GM23338 (cell line): Measurements from ENCODE around the gene RABGAP1L. TPM values are rescaled to one million over a fixed set of nuclear protein-coding genes. Genes with fewer than 3 reads are reported as not detected.
"Not testable (repeated sequence)": the region's sequence is repeated elsewhere in the genome, so short reads cannot be mapped to it uniquely, and the experiment has no call there.

Experiments used
- ATAC-seq: fragments of 200-7000 bp; cut with Tn5 transposase; 3 replicates; pipeline ENCODE4 v1.9.1; 2020
- DNase-seq: peaks from one replicate; pipeline ENCODE4 v3.0.0-alpha.2; 2015; ENCODE audit warnings: low spot score
- H2AFZ ChIP-seq: fragments of 200-600 bp; sonication (generic); 2 replicates; pipeline ENCODE4 v1.8.0; 2016; ENCODE audit warnings: antibody characterized with exemption, mild to moderate bottlenecking, moderate library complexity
- H3F3A ChIP-seq: fragments of 200-600 bp; sonication (generic); replicated peaks from 2 replicates; pipeline ENCODE4 v1.8.0; 2017; ENCODE audit warnings: antibody characterized with exemption, mixed run types, low read depth
- H3K27ac ChIP-seq: fragments of 200-600 bp; sonication (generic); 2 replicates; pipeline ENCODE4 v1.6.1; 2016; ENCODE audit warnings: low read depth
- H3K27me3 ChIP-seq: fragments of 200-600 bp; sonication (generic); 2 replicates; pipeline ENCODE4 v1.8.0; 2016; ENCODE audit warnings: mild to moderate bottlenecking, mixed run types, moderate library complexity; ENCODE audit not compliant: insufficient read depth
- H3K36me3 ChIP-seq: fragments of 200-600 bp; sonication (generic); 2 replicates; pipeline ENCODE4 v1.8.0; 2016; ENCODE audit warnings: mild to moderate bottlenecking; ENCODE audit not compliant: insufficient read depth
- H3K4me1 ChIP-seq: fragments of 200-600 bp; sonication (generic); 2 replicates; pipeline ENCODE4 v1.8.0; 2016; ENCODE audit warnings: mild to moderate bottlenecking, moderate library complexity; ENCODE audit not compliant: insufficient read depth
- H3K4me2 ChIP-seq: fragments of 200-600 bp; sonication (generic); 2 replicates; pipeline ENCODE4 v1.7.1; 2017; ENCODE audit warnings: mixed run types
- H3K4me3 ChIP-seq: fragments of 200-600 bp; sonication (generic); 2 replicates; pipeline ENCODE4 v1.6.1; 2016; ENCODE audit warnings: mixed run types
- H3K79me2 ChIP-seq: fragments of 200-600 bp; sonication (generic); replicated peaks from 2 replicates; pipeline ENCODE4 v1.8.0; 2017; ENCODE audit warnings: mild to moderate bottlenecking; ENCODE audit not compliant: insufficient read depth
- H3K9me2 ChIP-seq: fragments of 200-600 bp; sonication (generic); 2 replicates; pipeline ENCODE4 v1.8.0; 2017; ENCODE audit not compliant: insufficient read depth
- H4K20me1 ChIP-seq: fragments of 200-600 bp; sonication (generic); replicated peaks from 2 replicates; pipeline ENCODE4 v1.8.0; 2017; ENCODE audit warnings: mild to moderate bottlenecking; ENCODE audit not compliant: insufficient read depth
- H3K27ac Mint-ChIP-seq: 2 replicates; pipeline ENCODE4 v1.8.0; 2020; ENCODE audit warnings: inconsistent platforms, mild to moderate bottlenecking, moderate library complexity, mixed read lengths
- H3K27me3 Mint-ChIP-seq: 3 replicates; pipeline ENCODE4 v1.8.0; 2022; ENCODE audit warnings: low read depth, mild to moderate bottlenecking, moderate library complexity, mixed read lengths, inconsistent platforms; ENCODE audit not compliant: insufficient read depth, poor library complexity
- H3K36me3 Mint-ChIP-seq: 3 replicates; pipeline ENCODE4 v1.8.0; 2021; ENCODE audit warnings: low read depth, mild to moderate bottlenecking, inconsistent platforms, moderate library complexity, mixed read lengths
- H3K4me1 Mint-ChIP-seq: 3 replicates; pipeline ENCODE4 v1.8.0; 2020; ENCODE audit warnings: mild to moderate bottlenecking, inconsistent platforms, mixed read lengths
- H3K4me3 Mint-ChIP-seq: 3 replicates; pipeline ENCODE4 v1.8.0; 2021; ENCODE audit warnings: moderate library complexity, mild to moderate bottlenecking, inconsistent platforms, mixed read lengths
- H3K9me3 Mint-ChIP-seq: 3 replicates; pipeline ENCODE4 v1.8.0; 2020; ENCODE audit warnings: moderate library complexity, mild to moderate bottlenecking, inconsistent platforms, mixed read lengths
- EZH2phosphoT487 ChIP-seq: fragments of 200-600 bp; sonication (generic); IDR thresholded peaks from one replicate; pipeline ENCODE4 v1.8.1; 2018; ENCODE audit warnings: antibody characterized with exemption; ENCODE audit not compliant: unreplicated experiment
- POLR2AphosphoS5 ChIP-seq: IDR thresholded peaks from 2 replicates; pipeline ENCODE4 v1.6.1; 2016; ENCODE audit warnings: antibody characterized with exemption, low read depth
- ZNF331 ChIP-seq: fragments of 250-450 bp; sonication (Bioruptor Pico); IDR thresholded peaks from 2 replicates; pipeline ENCODE4 v1.5.0; 2020; ENCODE audit warnings: low read depth, mild to moderate bottlenecking, moderate library complexity
- polyA plus RNA-seq: library from polyadenylated mRNA; unstranded; fragments of >200 nt; fragmentation: Nextera tagmentation; extraction: Ambion mirVana; gene quantifications from 2 replicates; pipeline ENCODE4 v1.2.1, GENCODE V29; 2016
- total RNA-seq: library from RNA; depleted of rRNA; stranded (reverse); fragments of >200 nt; shearing (Covaris generic); gene quantifications from 2 replicates; pipeline ENCODE4 v1.2.3, GENCODE V29; 2014
- TF ChIP-seq, protein P1 (sequence below), 2 experiments: fragments of 200-600 bp in 1 of 2; sonication (generic) in 1 of 2; conservative IDR thresholded peaks; 2 replicates each; pipeline versions ENCODE4 v1.5.1 to v1.6.1; 2016 to 2017; ENCODE audit warnings: antibody characterized with exemption in 2 of 2, low read depth in 2 of 2, mild to moderate bottlenecking in 2 of 2, moderate library complexity in 1 of 2
- TF ChIP-seq, protein P2 (sequence below): IDR thresholded peaks from one replicate; pipeline ENCODE4 v1.6.1; 2018; ENCODE audit warnings: antibody characterized with exemption; ENCODE audit not compliant: unreplicated experiment
- TF ChIP-seq, protein P3 (sequence below): fragments of 250-450 bp; sonication (Bioruptor Pico); IDR thresholded peaks from 2 replicates; pipeline ENCODE4 v1.5.0; 2020; ENCODE audit warnings: mild to moderate bottlenecking, moderate library complexity

The RABGAP1L gene
- total and polyA plus RNA-seq, 2 experiments from 2014 or later, result 83.2 to 136 TPM

DNA sequence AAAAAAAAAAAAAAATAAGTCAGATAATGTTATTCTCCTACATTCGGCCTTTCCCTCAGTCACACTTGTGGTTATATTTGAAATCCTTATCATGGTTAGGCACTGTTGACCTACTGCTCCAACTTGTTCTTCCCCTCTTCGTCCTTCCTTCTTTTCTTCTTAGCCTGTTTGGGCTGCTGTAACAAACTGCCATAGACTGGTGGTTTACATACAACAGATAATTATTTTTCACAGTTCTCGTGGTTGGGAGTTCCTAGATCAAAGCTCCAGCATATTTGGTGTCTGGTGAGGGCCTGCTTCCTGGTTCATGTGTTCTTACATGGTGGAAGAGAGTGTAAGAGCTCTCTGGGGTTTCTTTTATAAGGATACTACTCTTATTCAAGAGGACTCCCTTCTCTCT is 73.4 kb downstream of the RABGAP1L start:
- Histone ChIP-seq H3K79me2 (no peaks in the 10 kb centered on the region), H3K27ac (no peak overlapping the region), H3K36me3 (no peaks in the 10 kb centered on the region), H2AFZ (no peak overlapping the region), H3K4me1 (no peaks in the 10 kb centered on the region), H3K4me2 (no peak overlapping the region), H3K27me3 (no peaks in the 10 kb centered on the region), H3K9me2 (no peaks in the 10 kb centered on the region), H4K20me1 (no peaks in the 10 kb centered on the region), H3K4me3 (no peak overlapping the region), H3F3A (no peaks in the 10 kb centered on the region)
- H3K27me3 Mint-ChIP-seq, result no peaks in the 10 kb centered on the region
- TF ChIP-seq, protein P1, sequence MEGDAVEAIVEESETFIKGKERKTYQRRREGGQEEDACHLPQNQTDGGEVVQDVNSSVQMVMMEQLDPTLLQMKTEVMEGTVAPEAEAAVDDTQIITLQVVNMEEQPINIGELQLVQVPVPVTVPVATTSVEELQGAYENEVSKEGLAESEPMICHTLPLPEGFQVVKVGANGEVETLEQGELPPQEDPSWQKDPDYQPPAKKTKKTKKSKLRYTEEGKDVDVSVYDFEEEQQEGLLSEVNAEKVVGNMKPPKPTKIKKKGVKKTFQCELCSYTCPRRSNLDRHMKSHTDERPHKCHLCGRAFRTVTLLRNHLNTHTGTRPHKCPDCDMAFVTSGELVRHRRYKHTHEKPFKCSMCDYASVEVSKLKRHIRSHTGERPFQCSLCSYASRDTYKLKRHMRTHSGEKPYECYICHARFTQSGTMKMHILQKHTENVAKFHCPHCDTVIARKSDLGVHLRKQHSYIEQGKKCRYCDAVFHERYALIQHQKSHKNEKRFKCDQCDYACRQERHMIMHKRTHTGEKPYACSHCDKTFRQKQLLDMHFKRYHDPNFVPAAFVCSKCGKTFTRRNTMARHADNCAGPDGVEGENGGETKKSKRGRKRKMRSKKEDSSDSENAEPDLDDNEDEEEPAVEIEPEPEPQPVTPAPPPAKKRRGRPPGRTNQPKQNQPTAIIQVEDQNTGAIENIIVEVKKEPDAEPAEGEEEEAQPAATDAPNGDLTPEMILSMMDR (conservative IDR thresholded peaks at IDR 0.05; ENCODE audit: low read depth in 2 of 2), result no peak
- TF ChIP-seq, protein P2, sequence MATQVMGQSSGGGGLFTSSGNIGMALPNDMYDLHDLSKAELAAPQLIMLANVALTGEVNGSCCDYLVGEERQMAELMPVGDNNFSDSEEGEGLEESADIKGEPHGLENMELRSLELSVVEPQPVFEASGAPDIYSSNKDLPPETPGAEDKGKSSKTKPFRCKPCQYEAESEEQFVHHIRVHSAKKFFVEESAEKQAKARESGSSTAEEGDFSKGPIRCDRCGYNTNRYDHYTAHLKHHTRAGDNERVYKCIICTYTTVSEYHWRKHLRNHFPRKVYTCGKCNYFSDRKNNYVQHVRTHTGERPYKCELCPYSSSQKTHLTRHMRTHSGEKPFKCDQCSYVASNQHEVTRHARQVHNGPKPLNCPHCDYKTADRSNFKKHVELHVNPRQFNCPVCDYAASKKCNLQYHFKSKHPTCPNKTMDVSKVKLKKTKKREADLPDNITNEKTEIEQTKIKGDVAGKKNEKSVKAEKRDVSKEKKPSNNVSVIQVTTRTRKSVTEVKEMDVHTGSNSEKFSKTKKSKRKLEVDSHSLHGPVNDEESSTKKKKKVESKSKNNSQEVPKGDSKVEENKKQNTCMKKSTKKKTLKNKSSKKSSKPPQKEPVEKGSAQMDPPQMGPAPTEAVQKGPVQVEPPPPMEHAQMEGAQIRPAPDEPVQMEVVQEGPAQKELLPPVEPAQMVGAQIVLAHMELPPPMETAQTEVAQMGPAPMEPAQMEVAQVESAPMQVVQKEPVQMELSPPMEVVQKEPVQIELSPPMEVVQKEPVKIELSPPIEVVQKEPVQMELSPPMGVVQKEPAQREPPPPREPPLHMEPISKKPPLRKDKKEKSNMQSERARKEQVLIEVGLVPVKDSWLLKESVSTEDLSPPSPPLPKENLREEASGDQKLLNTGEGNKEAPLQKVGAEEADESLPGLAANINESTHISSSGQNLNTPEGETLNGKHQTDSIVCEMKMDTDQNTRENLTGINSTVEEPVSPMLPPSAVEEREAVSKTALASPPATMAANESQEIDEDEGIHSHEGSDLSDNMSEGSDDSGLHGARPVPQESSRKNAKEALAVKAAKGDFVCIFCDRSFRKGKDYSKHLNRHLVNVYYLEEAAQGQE, result no peak
- TF ChIP-seq EZH2phosphoT487, result no peak
- no peak for TF ChIP-seq ZNF331
- no peak for TF ChIP-seq POLR2AphosphoS5
- TF ChIP-seq, protein P3, sequence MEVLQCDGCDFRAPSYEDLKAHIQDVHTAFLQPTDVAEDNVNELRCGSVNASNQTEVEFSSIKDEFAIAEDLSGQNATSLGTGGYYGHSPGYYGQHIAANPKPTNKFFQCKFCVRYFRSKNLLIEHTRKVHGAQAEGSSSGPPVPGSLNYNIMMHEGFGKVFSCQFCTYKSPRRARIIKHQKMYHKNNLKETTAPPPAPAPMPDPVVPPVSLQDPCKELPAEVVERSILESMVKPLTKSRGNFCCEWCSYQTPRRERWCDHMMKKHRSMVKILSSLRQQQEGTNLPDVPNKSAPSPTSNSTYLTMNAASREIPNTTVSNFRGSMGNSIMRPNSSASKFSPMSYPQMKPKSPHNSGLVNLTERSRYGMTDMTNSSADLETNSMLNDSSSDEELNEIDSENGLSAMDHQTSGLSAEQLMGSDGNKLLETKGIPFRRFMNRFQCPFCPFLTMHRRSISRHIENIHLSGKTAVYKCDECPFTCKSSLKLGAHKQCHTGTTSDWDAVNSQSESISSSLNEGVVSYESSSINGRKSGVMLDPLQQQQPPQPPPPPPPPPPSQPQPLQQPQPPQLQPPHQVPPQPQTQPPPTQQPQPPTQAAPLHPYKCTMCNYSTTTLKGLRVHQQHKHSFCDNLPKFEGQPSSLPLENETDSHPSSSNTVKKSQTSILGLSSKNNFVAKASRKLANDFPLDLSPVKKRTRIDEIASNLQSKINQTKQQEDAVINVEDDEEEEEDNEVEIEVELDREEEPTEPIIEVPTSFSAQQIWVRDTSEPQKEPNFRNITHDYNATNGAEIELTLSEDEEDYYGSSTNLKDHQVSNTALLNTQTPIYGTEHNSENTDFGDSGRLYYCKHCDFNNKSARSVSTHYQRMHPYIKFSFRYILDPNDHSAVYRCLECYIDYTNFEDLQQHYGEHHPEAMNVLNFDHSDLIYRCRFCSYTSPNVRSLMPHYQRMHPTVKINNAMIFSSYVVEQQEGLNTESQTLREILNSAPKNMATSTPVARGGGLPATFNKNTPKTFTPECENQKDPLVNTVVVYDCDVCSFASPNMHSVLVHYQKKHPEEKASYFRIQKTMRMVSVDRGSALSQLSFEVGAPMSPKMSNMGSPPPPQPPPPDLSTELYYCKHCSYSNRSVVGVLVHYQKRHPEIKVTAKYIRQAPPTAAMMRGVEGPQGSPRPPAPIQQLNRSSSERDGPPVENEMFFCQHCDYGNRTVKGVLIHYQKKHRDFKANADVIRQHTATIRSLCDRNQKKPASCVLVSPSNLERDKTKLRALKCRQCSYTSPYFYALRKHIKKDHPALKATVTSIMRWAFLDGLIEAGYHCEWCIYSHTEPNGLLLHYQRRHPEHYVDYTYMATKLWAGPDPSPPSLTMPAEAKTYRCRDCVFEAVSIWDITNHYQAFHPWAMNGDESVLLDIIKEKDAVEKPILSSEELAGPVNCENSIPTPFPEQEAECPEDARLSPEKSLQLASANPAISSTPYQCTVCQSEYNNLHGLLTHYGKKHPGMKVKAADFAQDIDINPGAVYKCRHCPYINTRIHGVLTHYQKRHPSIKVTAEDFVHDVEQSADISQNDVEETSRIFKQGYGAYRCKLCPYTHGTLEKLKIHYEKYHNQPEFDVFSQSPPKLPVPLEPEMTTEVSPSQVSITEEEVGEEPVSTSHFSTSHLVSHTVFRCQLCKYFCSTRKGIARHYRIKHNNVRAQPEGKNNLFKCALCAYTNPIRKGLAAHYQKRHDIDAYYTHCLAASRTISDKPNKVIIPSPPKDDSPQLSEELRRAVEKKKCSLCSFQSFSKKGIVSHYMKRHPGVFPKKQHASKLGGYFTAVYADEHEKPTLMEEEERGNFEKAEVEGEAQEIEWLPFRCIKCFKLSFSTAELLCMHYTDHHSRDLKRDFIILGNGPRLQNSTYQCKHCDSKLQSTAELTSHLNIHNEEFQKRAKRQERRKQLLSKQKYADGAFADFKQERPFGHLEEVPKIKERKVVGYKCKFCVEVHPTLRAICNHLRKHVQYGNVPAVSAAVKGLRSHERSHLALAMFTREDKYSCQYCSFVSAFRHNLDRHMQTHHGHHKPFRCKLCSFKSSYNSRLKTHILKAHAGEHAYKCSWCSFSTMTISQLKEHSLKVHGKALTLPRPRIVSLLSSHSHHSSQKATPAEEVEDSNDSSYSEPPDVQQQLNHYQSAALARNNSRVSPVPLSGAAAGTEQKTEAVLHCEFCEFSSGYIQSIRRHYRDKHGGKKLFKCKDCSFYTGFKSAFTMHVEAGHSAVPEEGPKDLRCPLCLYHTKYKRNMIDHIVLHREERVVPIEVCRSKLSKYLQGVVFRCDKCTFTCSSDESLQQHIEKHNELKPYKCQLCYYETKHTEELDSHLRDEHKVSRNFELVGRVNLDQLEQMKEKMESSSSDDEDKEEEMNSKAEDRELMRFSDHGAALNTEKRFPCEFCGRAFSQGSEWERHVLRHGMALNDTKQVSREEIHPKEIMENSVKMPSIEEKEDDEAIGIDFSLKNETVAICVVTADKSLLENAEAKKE (CRISPR knock-in tag), result no peak
- no peak overlapping the region for H3K27ac Mint-ChIP-seq
- peaks cover 10% of the 10 kb centered on the region for H3K9me3 Mint-ChIP-seq
- no peak overlapping the region for H3K4me3 Mint-ChIP-seq
- no peaks in the 10 kb centered on the region for H3K4me1 Mint-ChIP-seq
- DNase-seq, result no peak
- ATAC-seq, result no peak
- peaks cover 20% of the 10 kb centered on the region for H3K36me3 Mint-ChIP-seq

DNA sequence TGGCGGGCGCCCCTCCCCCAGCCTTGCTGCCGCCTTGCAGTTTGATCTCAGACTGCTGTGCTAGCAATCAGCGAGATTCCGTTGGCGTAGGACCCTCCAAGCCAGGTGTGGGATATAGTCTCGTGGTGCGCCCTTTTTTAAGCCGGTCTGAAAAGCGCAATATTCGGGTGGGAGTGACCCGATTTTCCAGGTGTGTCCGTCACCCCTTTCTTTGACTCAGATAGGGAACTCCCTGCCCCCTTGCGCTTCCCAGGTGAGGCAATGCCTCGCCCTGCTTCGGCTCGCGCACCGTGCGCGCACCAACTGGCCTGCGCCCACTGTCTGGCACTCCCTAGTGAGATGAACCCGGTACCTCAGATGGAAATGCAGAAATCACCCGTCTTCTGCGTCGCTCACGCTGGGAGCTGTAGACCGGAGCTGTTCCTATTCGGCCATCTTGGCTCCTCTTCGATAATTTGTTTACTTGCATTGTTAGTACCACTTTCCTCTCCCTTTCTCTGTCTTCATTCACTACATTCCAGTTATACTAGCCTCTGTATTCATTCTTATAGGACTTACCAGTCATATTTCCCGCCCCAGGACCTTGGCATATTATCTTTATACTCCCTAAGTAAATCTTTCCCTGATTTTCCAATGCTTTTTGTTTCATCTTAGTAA is 79.7 kb downstream of the RABGAP1L start:
- H3K4me3 ChIP-seq, result peak overlapping the region; percentile 38
- not testable (repeated sequence) for H3F3A ChIP-seq, H3K4me1 Mint-ChIP-seq, H4K20me1 ChIP-seq, H3K79me2 ChIP-seq, H3K36me3 ChIP-seq, ATAC-seq, H3K27me3 ChIP-seq, H3K27me3 Mint-ChIP-seq, H3K9me3 Mint-ChIP-seq, H2AFZ ChIP-seq, H3K9me2 ChIP-seq, H3K4me1 ChIP-seq
- DNase-seq, result peak; percentile 21
- Mint-ChIP-seq H3K4me3 (peak overlapping the region; percentile 48), H3K27ac (peak overlapping the region; percentile 66), H3K36me3 (peaks cover 14% of the 10 kb centered on the region)
- H3K27ac ChIP-seq, result peak overlapping the region; percentile 88
- H3K4me2 ChIP-seq, result peak overlapping the region; percentile 56
